Activated CD8-positive, alpha-beta memory T cell treated with anti-CD3 and anti-CD28 coated beads for 48 hours (primary cell): ENCODE data around the gene LRPAP1.
"Not testable (repeated sequence)": the region's sequence is repeated elsewhere in the genome, so short reads cannot be mapped to it uniquely, and the experiment has no call there.

Experiments used
- DNase-seq, 3 experiments: peaks; one replicate each; pipeline ENCODE4 v3.0.0-alpha.2; 2020; ENCODE audit warnings: low read depth in 2 of 3, low spot score in 2 of 3

Gene LRPAP1

GRCh38 chr4:3562127-3562526 is 29.9 kb upstream of the LRPAP1 start:
- not testable (repeated sequence) for DNase-seq

DNA sequence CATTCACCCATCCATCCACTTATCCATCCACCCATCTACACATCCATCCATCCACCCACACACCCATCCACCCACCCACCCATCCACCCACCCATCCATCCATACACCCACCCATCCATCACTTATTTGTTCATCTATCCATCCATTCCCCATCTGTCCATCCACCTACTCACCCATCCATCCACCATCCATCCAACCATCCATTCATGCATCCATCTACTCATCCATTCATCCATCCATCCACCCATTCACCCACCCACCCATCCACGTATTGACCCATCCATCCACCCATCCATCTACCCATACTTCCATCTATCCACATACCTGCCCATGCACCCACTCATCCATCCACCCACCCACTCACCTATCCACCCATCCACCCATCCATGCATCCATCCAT is 28.2 kb upstream of the LRPAP1 start:
- DNase-seq, result not testable (repeated sequence)

- not testable (repeated sequence) for DNase-seq
These were observed 27.4 kb upstream of the LRPAP1 start for GRCh38 chr4:3559381-3560290.

DNA sequence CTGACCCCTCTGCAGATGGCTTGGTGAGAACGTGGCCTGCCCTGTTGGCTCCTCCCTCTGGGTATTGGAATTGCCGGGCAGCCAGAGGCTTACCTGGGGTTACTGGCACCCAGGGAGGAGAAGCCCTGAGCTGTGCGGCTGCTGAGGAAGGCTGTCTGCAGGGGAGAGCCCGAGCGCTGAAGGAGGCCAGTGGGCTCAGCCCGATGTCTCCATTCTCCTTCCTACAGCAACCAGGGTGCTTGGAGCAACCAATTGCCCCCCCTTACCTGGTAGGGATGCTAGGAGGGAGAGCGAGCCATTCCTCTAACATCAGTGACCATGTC is 26.3 kb upstream of the LRPAP1 start:
- not testable (repeated sequence) for DNase-seq

GRCh38 chr4:3557676-3558513 is 25.7 kb upstream of the LRPAP1 start:
- not testable (repeated sequence) for DNase-seq

DNA sequence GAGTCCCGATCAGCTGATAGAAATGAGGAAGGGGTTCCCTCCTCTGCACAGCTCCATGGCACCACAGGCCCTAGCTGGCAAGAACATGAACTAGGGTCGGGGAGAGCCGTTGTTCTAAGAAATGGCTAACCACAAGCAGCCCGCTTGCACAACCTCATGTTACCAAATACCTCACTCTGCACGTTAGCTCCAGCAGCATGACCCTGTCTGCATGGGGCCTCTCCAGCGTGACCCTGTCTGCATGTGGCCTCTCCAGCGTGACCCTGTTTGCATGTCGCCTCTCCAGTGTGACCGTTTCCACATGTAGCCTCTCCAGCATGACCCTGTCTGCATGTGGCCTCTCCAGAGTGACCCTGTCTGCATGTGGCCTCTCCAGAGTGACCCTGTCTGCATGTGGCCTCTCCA is 24.9 kb upstream of the LRPAP1 start:
- not testable (repeated sequence) for DNase-seq

DNA sequence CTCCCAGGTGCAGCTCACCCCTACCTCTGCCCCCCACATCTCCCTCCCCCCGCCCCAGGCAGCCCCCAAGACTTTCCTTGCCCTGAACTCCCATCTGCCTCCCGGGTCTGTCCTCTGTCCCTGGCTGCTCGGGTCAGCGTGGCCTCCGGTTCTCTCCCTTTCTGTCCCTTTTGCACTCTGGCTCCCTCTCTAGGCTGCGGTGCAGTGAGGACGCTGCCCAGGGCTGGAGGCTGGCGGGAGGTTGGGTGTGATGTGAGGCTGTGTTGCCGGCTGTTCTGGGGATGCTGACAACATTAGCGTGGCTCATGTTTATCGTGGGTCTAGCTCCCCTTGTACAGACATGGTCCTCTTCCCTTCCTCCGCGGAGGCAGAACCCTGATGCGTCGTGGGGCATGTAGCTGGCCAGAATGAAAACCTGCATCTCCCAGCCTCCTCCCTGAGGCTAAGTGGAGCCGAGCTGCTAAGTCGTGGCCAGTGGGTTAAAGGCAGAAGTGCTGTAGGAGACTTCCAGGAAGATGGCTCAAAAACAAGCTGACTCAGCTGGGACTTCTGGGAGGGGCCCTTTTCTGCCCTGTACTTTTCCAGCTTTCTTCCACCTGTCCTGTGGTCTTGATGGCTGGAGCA is 24.1 kb upstream of the LRPAP1 start:
- not testable (repeated sequence) for DNase-seq

DNA sequence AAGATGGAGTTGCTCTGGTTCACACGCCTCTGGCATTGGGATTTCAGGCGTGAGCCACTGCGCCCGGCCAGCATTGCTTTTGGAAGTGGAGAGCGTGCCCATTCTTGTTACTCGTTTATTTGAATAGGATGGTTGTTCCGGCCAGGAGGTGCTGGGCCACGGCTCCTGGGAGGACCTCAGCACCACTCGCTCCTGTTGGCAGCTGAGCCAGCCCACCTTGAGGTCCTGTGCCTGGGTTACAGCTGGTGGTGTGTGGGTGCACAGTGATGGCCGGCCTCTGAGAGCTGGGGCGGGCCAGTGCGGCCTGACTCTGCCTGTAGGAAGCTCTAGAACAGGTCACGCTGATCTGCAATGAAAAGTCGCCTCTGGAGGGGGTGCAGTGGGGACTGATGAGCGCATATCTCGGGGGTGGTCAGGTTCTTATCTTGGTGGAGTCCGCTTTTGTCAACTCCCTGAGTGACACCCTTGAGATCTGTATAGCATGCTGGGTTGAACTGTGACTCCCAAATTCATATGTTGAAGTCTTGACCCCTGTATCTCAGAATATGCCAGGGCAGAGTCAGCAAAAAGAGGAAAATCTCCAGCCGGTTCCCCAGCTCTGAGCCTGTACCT is 23.3 kb upstream of the LRPAP1 start:
- not testable (repeated sequence) for DNase-seq

GRCh38 chr4:3551366-3551765 is 19.1 kb upstream of the LRPAP1 start:
- not testable (repeated sequence) for DNase-seq

DNA sequence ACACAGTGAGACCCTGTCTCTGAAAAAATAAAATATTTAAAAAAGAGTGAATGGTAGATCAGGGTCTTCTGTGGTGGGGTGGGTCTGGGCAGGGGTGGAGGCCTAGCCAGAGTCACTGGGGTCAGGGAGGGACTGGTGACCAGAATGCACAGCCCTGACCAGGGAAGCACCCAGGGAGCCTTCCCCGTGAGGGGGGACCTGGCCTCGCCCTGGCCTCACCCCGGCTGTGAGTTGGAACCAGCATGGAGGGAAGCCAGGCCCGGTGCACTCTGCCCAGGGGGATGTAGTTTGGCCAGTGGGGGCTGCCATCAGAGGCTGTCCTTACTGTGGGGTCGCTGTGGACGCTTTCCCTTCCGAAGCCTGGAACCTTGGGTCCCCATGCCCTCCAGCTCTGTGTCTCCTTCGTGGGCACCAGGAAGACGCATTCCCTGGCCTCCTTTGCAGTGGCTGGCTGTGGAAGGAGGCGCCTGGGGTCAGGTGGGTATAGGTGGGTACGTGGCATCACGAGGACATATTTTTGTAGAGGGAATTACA is 18.6 kb upstream of the LRPAP1 start:
- DNase-seq, result not testable (repeated sequence)

- DNase-seq, result not testable (repeated sequence)
These were observed 17.8 kb upstream of the LRPAP1 start for GRCh38 chr4:3550041-3550440.

- DNase-seq, result not testable (repeated sequence)
These were observed 17.4 kb upstream of the LRPAP1 start for GRCh38 chr4:3549694-3550001.

GRCh38 chr4:3548991-3549693 is 16.9 kb upstream of the LRPAP1 start:
- not testable (repeated sequence) for DNase-seq

GRCh38 chr4:3546721-3547120 is 14.5 kb upstream of the LRPAP1 start:
- DNase-seq, result not testable (repeated sequence)

DNA sequence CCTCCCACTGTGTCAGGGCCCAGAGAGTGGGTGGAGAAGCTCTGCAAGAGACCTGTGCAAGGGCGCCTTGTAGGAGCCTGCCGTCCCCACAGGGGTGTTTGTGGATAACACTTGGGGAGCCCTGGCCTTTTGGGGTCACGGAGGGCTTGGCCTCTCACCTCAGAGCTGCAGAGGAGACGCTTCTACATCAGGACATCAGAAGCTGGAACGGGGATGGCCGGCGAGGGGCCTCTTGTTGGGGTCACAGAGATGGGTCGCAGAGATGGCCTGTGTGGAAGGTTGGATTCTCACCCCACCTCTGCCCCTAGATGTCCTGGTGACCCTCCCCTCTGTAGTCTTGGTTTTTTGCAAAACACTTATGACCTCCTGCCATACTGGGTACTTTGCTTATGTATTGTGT is 13.1 kb upstream of the LRPAP1 start:
- DNase-seq, result not testable (repeated sequence)

DNA sequence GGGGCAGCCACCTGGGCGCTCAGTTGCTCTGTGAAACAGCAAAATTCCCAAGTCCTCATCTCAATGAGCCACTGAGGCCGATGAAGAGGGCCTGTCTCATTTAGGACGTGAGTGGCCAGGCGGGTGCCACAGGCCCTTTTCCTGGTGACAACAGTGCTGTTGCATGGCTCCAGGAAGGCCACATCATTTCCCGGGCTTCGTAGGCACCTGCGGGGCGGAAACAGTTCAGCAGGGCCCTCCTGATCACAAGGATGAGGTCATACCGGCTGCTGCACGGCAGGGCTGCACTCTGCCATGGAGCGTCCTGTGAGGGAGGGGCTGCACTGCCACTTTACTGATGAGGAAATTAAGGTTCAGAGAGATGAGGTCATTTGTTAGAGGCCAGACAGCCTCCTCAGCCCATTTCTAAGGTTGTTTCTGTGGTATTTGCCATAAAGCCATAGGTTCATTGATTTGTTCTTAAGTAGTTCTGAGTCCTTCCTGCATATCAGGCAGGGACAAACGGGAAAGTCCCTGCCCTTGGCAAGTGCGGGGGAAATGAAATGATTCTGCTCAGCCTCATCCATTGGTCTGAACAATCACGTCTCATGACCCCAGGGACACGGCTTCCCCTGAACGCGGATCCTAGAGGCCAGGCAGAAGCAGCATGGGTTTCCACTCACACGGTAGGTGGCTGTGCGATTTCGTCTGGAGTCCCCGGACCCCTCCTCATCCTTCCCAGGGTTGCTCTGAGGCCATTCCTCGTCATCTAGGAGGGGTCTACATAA is 12.2 kb upstream of the LRPAP1 start:
- not testable (repeated sequence) for DNase-seq

GRCh38 chr4:3543415-3543814 is 11.2 kb upstream of the LRPAP1 start:
- not testable (repeated sequence) for DNase-seq

GRCh38 chr4:3538906-3539305 is 6.7 kb upstream of the LRPAP1 start:
- not testable (repeated sequence) for DNase-seq

DNA sequence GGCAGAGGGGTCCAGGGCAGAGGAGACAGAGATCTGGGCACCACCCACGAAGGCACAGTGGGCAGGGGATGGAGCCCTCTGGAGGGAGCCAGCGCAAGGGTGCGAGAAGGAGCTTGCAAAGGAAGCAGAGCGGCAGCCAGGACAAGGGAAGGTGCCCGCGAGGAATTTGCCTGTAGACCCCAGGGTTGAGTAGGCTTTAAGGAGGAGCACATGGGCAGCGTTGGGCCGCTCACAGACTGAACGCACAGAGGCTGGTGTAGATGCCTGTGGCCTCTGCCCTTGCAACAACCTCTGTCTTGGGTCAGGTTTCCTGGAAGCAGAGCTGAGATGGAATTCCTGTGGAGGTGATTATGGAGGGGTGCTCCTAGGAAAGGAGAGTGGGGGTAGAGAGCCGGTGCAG is 3.6 kb upstream of the LRPAP1 start:
- DNase-seq, result not testable (repeated sequence)

GRCh38 chr4:3533423-3533820 is 1.2 kb upstream of the LRPAP1 start:
- no peak for DNase-seq
